ENCODE measurements around the gene OTOP3.
"Not testable (repeated sequence)": the region's sequence is repeated elsewhere in the genome, so short reads cannot be mapped to it uniquely, and the experiment has no call there.

The OTOP3 gene

GRCh38 chr17:74981318-74981978, 45.8 kb downstream of the OTOP3 start:
- DNase-seq (ENCODE audit: low read depth in 2 of 2, low spot score in 1 of 2), result no peak

GRCh38 chr17:74981979-74982662, 46.4 kb downstream of the OTOP3 start:
- peak; percentile 42 to 44 for DNase-seq (ENCODE audit: low read depth in 2 of 2, low spot score in 1 of 2)

- DNase-seq (ENCODE audit: low read depth in 2 of 2, low spot score in 1 of 2), result not testable (repeated sequence)
These were observed 47.1 kb downstream of the OTOP3 start for GRCh38 chr17:74982663-74983313.

- DNase-seq (ENCODE audit: low read depth in 2 of 2, low spot score in 1 of 2), result no peak
These were observed 50.5 kb downstream of the OTOP3 start for GRCh38 chr17:74986206-74986576.

- DNase-seq (ENCODE audit: low read depth in 2 of 2, low spot score in 1 of 2), result peak; percentile 84
These were observed 51.8 kb downstream of the OTOP3 start, which contains the start of gene CDR2L for GRCh38 chr17:74987418-74987908. CDR2L (plus strand) TSS chr17:74987632; CDS start chr17:74988044, 412 bp downstream.

- no peak for DNase-seq (ENCODE audit: low read depth in 2 of 2, low spot score in 1 of 2)
These were observed 52.4 kb downstream of the OTOP3 start for GRCh38 chr17:74987909-74988711.

GRCh38 chr17:74990581-74991105, 54.9 kb downstream of the OTOP3 start:
- DNase-seq (ENCODE audit: low read depth in 2 of 2, low spot score in 1 of 2), result no peak

GRCh38 chr17:74992223-74992622, 56.5 kb downstream of the OTOP3 start:
- DNase-seq (ENCODE audit: low read depth in 2 of 2, low spot score in 1 of 2), result no peak

- DNase-seq (ENCODE audit: low read depth in 2 of 2, low spot score in 1 of 2), result no peak
These were observed 58.7 kb downstream of the OTOP3 start for GRCh38 chr17:74994440-74994839.

GRCh38 chr17:74995847-74996246, 60.1 kb downstream of the OTOP3 start:
- no peak for DNase-seq (ENCODE audit: low read depth in 2 of 2, low spot score in 1 of 2)

GRCh38 chr17:74998783-74999182, 63.1 kb downstream of the OTOP3 start:
- DNase-seq (ENCODE audit: low read depth in 2 of 2, low spot score in 1 of 2), result no peak

- no peak for DNase-seq (ENCODE audit: low read depth in 2 of 2, low spot score in 1 of 2)
These were observed 63.8 kb downstream of the OTOP3 start for GRCh38 chr17:74999523-74999922.
